ENCODE data around the gene DYNLRB1.

DYNLRB1 gene

GRCh38 chr20:34538671-34539123 lies 22.5 kb downstream of the DYNLRB1 start:
- TF ChIP-seq CTCF (conservative IDR thresholded peaks at IDR 0.05) = peak; percentile 91
- no peak for TF ChIP-seq ZFX (IDR thresholded peaks at IDR 0.05)
- no peak overlapping the region for H3K27ac ChIP-seq

- H3K27ac ChIP-seq = no peak overlapping the region
- no peak for TF ChIP-seq CTCF (conservative IDR thresholded peaks at IDR 0.05)
- TF ChIP-seq ZFX (IDR thresholded peaks at IDR 0.05) = no peak
Observed at GRCh38 chr20:34539756-34540155, 23.5 kb downstream of the DYNLRB1 start.

GRCh38 chr20:34540596-34541263 lies 24.5 kb downstream of the DYNLRB1 start:
- no peak overlapping the region for H3K27ac ChIP-seq
- TF ChIP-seq ZFX (IDR thresholded peaks at IDR 0.05) (no peak), CTCF (conservative IDR thresholded peaks at IDR 0.05) (no peak)

- TF ChIP-seq CTCF (conservative IDR thresholded peaks at IDR 0.05) (no peak), ZFX (IDR thresholded peaks at IDR 0.05) (no peak)
- H3K27ac ChIP-seq = no peak overlapping the region
Observed at GRCh38 chr20:34541264-34541901, 25.2 kb downstream of the DYNLRB1 start.

- H3K27ac ChIP-seq = no peak overlapping the region
- TF ChIP-seq CTCF (conservative IDR thresholded peaks at IDR 0.05) (no peak), ZFX (IDR thresholded peaks at IDR 0.05) (no peak)
Observed at GRCh38 chr20:34541917-34542316, 25.7 kb downstream of the DYNLRB1 start.

- no peak overlapping the region for H3K27ac ChIP-seq
- TF ChIP-seq ZFX (IDR thresholded peaks at IDR 0.05) (no peak), CTCF (conservative IDR thresholded peaks at IDR 0.05) (no peak)
Observed at GRCh38 chr20:34542439-34542838, 26.2 kb downstream of the DYNLRB1 start.

GRCh38 chr20:34543463-34544056 lies 27.3 kb downstream of the DYNLRB1 start:
- no peak overlapping the region for H3K27ac ChIP-seq
- TF ChIP-seq ZFX (IDR thresholded peaks at IDR 0.05) (no peak), CTCF (conservative IDR thresholded peaks at IDR 0.05) (no peak)

Data from C4-2B (cell line).